Endothelial cell of umbilical vein (primary cell): ENCODE measurements around the gene THRSP.

Source experiments
- CTCF ChIP-seq, 2 donors: IDR thresholded peaks; 1 replicate in 1 of 2; 2 replicates in 1 of 2; pipeline ENCODE4 v1.5.1; 2011; ENCODE audit warnings: low read length in 2 of 2, mild to moderate bottlenecking in 2 of 2, moderate library complexity in 2 of 2, control low read depth in 1 of 2, inconsistent platforms in 1 of 2, low read depth in 1 of 2; ENCODE audit not compliant: insufficient read depth in 1 of 2; ENCODE audit errors: extremely low read depth in 1 of 2
- EZH2 ChIP-seq: IDR thresholded peaks from 2 replicates; pipeline ENCODE4 v1.6.1; 2012; ENCODE audit warnings: borderline replicate concordance, low read depth, mild to moderate bottlenecking, moderate library complexity, low read length, inconsistent platforms; ENCODE audit not compliant: severe bottlenecking
- FOS ChIP-seq: IDR thresholded peaks from 2 replicates; pipeline ENCODE4 v1.6.1; 2011; ENCODE audit warnings: mild to moderate bottlenecking, low read length, moderate library complexity, borderline replicate concordance; ENCODE audit not compliant: insufficient read depth
- JUN ChIP-seq: IDR thresholded peaks from 2 replicates; pipeline ENCODE4 v1.6.1; 2011; ENCODE audit warnings: borderline replicate concordance, low read depth; ENCODE audit not compliant: insufficient read length, insufficient read depth
- POLR2A ChIP-seq: IDR thresholded peaks from 2 replicates; pipeline ENCODE4 v1.6.1; 2012; ENCODE audit warnings: low read depth, mild to moderate bottlenecking, control low read depth, low read length
- POLR2AphosphoS5 ChIP-seq: IDR thresholded peaks from 2 replicates; pipeline ENCODE4 v1.6.1; 2012; ENCODE audit warnings: low read depth, mild to moderate bottlenecking, control low read depth, low read length, moderate library complexity; ENCODE audit not compliant: insufficient read depth

- TF ChIP-seq CTCF (IDR thresholded peaks at IDR 0.05; ENCODE audit: extremely low read depth in 1 of 2, insufficient read depth in 1 of 2, low read depth in 1 of 2, low read length in 2 of 2) (no peak), FOS (no peak), EZH2 (no peak), POLR2AphosphoS5 (no peak), POLR2A (no peak), JUN (no peak)
Observed at GRCh38 chr11:78066471-78066870, 2.8 kb downstream of the THRSP start.
